SH-SY5Y (cell line): ENCODE results near the gene NAP1L5.

Experiments used
- GATA2 ChIP-seq: IDR thresholded peaks from 2 replicates; pipeline ENCODE4 v1.6.1; 2011; ENCODE audit warnings: mild to moderate bottlenecking, low read depth, low read length
- GATA3 ChIP-seq: IDR thresholded peaks from 2 replicates; pipeline ENCODE4 v1.6.1; 2011; ENCODE audit warnings: low read depth, mild to moderate bottlenecking, low read length, moderate library complexity

DNA sequence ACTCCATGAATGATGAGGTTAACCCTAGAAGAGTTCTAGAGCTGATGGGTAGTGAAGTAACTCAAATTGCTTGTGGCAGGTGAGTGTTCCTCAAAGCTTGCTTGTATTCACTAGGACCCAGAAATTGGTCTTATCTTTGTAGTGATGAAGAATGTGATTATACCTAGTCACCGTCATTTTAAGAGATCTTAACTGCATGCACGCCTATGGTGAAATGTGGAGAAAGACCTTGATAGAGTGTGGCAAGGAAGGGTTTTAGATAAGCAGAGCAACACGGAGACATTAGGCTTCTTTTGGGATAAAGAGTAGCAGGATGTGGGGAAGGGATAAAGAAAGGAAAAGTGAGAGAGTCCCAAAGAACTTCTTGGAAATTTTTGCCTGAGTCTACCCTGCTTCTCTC is 42.4 kb downstream of the NAP1L5 start:
- no peak for TF ChIP-seq GATA2
- no peak for TF ChIP-seq GATA3
